ENCODE results near the gene ELP5. TPM values are rescaled to one million over a fixed set of nuclear protein-coding genes. Genes with fewer than 3 reads are reported as not detected.

The ELP5 gene
- total RNA-seq, 1 donor from 2014 or later = 106 TPM

GRCh38 chr17:7220593-7221277, 31.3 kb upstream of the ELP5 start:
- H3K36me3 ChIP-seq = peaks cover 38 to 40% of the 10 kb centered on the region in 2 donors

GRCh38 chr17:7221278-7222092, 30.5 kb upstream of the ELP5 start:
- H3K27ac ChIP-seq = peak overlapping the region; percentile 96 to 100
- no peak for TF ChIP-seq CTCF (IDR thresholded peaks at IDR 0.05)

More at GRCh38 chr17:7220593-7221277, 31.3 kb upstream of the ELP5 start:
- no peak for DNase-seq (ENCODE audit: low spot score in 2 of 2)
- Histone ChIP-seq H3K4me1 (peaks cover 20 to 36% of the 10 kb centered on the region in 2 donors), H3K27ac (peak overlapping the region; percentile 96 to 100), H3K9me3 (no peaks in the 10 kb centered on the region), H3K27me3 (no peaks in the 10 kb centered on the region), H3K4me3 (peak overlapping the region; percentile 81 to 98)
- peak; percentile 20 to 48 (median 34) for TF ChIP-seq CTCF (IDR thresholded peaks at IDR 0.05)
- intact Hi-C loops (cut with DNase I) = no loop called here

GRCh38 chr17:7222093-7222971, 29.7 kb upstream of the ELP5 start:
- Histone ChIP-seq H3K4me3 (no peak overlapping the region), H3K27me3 (no peaks in the 10 kb centered on the region), H3K9me3 (no peaks in the 10 kb centered on the region), H3K4me1 (peaks cover 7 to 27% of the 10 kb centered on the region in 2 donors), H3K27ac (no peak overlapping the region), H3K36me3 (peaks cover 54% of the 10 kb centered on the region in 2 donors)
- intact Hi-C loops (cut with DNase I) = no loop called here
- no peak for TF ChIP-seq CTCF (IDR thresholded peaks at IDR 0.05)
- no peak for DNase-seq (ENCODE audit: low spot score in 2 of 2)

More at GRCh38 chr17:7221278-7222092, 30.5 kb upstream of the ELP5 start:
- H3K9me3 ChIP-seq = no peaks in the 10 kb centered on the region
- H3K4me3 ChIP-seq = peak overlapping the region in 1 of 2 donors; percentile 98
- H3K36me3 ChIP-seq = peaks cover 46% of the 10 kb centered on the region in 2 donors
- DNase-seq (ENCODE audit: low spot score in 2 of 2) = no peak
- intact Hi-C loops (cut with DNase I) = no loop called here
- H3K27me3 ChIP-seq = no peaks in the 10 kb centered on the region
- peaks cover 13 to 30% of the 10 kb centered on the region in 2 donors for H3K4me1 ChIP-seq

- Histone ChIP-seq H3K4me1 (peaks cover 4 to 25% of the 10 kb centered on the region in 2 donors), H3K4me3 (no peak overlapping the region), H3K27ac (no peak overlapping the region), H3K36me3 (peaks cover 59 to 60% of the 10 kb centered on the region in 2 donors), H3K9me3 (no peaks in the 10 kb centered on the region), H3K27me3 (no peaks in the 10 kb centered on the region)
- intact Hi-C loops (cut with DNase I) = no loop called here
- no peak for TF ChIP-seq CTCF (IDR thresholded peaks at IDR 0.05)
- DNase-seq (ENCODE audit: low spot score in 2 of 2) = no peak
Observed at GRCh38 chr17:7222972-7223292, 29.1 kb upstream of the ELP5 start.

GRCh38 chr17:7223375-7223774, 28.6 kb upstream of the ELP5 start:
- no peak overlapping the region for H3K4me3 ChIP-seq
- H3K4me1 ChIP-seq = peaks cover 2 to 21% of the 10 kb centered on the region in 2 donors
- TF ChIP-seq CTCF (IDR thresholded peaks at IDR 0.05) = no peak
- no peak for DNase-seq (ENCODE audit: low spot score in 2 of 2)
- H3K27ac ChIP-seq = no peak overlapping the region
- intact Hi-C loops (cut with DNase I) = no loop called here
- H3K36me3 ChIP-seq = peaks cover 64% of the 10 kb centered on the region in 2 donors
- H3K27me3 ChIP-seq = no peaks in the 10 kb centered on the region
- H3K9me3 ChIP-seq = no peaks in the 10 kb centered on the region

Data from ascending aorta (tissue), 2 donors.